Ishikawa (cell line): ENCODE results near the gene CBLB.

Source experiments
- CEBPB ChIP-seq: IDR thresholded peaks from 2 replicates; pipeline ENCODE4 v1.6.1; 2012
- CREB1 ChIP-seq: IDR thresholded peaks from 2 replicates; pipeline ENCODE4 v1.6.1; 2012; ENCODE audit warnings: low read depth
- EGR1 ChIP-seq: IDR thresholded peaks from 2 replicates; pipeline ENCODE4 v1.6.1; 2012
- EP300 ChIP-seq: IDR thresholded peaks from 2 replicates; pipeline ENCODE4 v1.6.1; 2012; ENCODE audit warnings: borderline replicate concordance
- FOXM1 ChIP-seq: IDR thresholded peaks from 2 replicates; pipeline ENCODE4 v1.6.1; 2012; ENCODE audit warnings: low read depth, borderline replicate concordance
- NFIC ChIP-seq: IDR thresholded peaks from 2 replicates; pipeline ENCODE4 v1.6.1; 2012
- RAD21 ChIP-seq: IDR thresholded peaks from 2 replicates; pipeline ENCODE4 v1.6.1; 2012; ENCODE audit warnings: low read depth
- TAF1 ChIP-seq: IDR thresholded peaks from 2 replicates; pipeline ENCODE4 v1.6.1; 2012; ENCODE audit warnings: low read depth, mild to moderate bottlenecking
- TCF12 ChIP-seq: IDR thresholded peaks from 2 replicates; pipeline ENCODE4 v1.6.1; 2012; ENCODE audit warnings: low read depth
- TEAD4 ChIP-seq: IDR thresholded peaks from 2 replicates; pipeline ENCODE4 v1.6.1; 2012
- YY1 ChIP-seq: IDR thresholded peaks from 2 replicates; pipeline ENCODE4 v1.6.1; 2012; ENCODE audit warnings: low read depth
- ZBTB7A ChIP-seq: IDR thresholded peaks from 2 replicates; pipeline ENCODE4 v1.6.1; 2012; ENCODE audit warnings: low read depth
- TF ChIP-seq, protein P1 (sequence below): IDR thresholded peaks from 2 replicates; pipeline ENCODE4 v1.6.1; 2012
- TF ChIP-seq, protein P2 (sequence below): IDR thresholded peaks from 2 replicates; pipeline ENCODE4 v1.6.1; 2012; ENCODE audit warnings: low read depth, mild to moderate bottlenecking
- TF ChIP-seq, protein P3 (sequence below): IDR thresholded peaks from 2 replicates; pipeline ENCODE4 v1.6.1; 2012

CBLB gene

DNA sequence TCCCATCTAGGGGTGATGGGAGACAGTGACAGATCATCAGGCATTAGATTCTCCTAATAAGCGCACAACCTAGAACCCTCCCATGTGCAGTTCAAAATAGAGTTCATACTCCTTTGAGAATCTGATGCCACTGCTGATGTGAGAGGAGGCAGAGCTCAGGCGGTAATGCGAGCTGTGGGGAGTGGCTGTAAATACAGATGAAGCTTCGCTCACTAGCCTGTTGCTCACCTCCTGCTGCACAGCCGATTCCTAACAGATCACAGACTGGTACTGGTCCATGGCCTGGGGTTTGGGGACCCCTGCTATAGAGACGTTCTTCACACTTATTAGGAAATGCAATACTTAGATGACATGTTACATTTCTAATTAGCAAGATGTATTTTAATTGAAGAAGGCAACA lies 154.4 kb downstream of the CBLB start:
- TF ChIP-seq NFIC (no peak), TEAD4 (no peak), CEBPB (no peak), CREB1 (no peak), ZBTB7A (no peak), TCF12 (no peak)
- TF ChIP-seq, protein P1, sequence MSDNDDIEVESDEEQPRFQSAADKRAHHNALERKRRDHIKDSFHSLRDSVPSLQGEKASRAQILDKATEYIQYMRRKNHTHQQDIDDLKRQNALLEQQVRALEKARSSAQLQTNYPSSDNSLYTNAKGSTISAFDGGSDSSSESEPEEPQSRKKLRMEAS, result no peak

DNA sequence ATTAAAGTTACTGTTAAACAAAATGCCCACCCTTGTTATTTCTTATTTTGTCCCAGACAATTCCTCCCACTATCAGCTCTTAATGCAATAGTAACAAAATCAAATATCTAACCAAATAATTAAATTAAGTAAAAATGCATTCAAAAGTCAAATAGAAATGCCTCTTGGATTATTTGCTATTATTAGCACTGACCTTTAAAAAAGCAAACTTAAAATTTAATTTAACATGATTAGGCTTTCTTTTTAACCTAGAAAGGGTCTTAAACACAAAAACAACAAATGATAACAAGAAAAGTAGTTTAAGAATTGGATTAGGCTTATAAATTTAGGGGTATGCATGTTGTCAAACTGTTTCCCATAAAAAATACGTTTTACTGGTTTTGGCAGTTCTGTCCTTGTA lies 159.8 kb downstream of the CBLB start:
- TF ChIP-seq RAD21 (no peak), NFIC (no peak), ZBTB7A (no peak), CREB1 (no peak), CEBPB (no peak), TCF12 (no peak), TAF1 (no peak), TEAD4 (no peak), EGR1 (no peak), YY1 (no peak), EP300 (no peak), FOXM1 (no peak)
- TF ChIP-seq, protein P2, sequence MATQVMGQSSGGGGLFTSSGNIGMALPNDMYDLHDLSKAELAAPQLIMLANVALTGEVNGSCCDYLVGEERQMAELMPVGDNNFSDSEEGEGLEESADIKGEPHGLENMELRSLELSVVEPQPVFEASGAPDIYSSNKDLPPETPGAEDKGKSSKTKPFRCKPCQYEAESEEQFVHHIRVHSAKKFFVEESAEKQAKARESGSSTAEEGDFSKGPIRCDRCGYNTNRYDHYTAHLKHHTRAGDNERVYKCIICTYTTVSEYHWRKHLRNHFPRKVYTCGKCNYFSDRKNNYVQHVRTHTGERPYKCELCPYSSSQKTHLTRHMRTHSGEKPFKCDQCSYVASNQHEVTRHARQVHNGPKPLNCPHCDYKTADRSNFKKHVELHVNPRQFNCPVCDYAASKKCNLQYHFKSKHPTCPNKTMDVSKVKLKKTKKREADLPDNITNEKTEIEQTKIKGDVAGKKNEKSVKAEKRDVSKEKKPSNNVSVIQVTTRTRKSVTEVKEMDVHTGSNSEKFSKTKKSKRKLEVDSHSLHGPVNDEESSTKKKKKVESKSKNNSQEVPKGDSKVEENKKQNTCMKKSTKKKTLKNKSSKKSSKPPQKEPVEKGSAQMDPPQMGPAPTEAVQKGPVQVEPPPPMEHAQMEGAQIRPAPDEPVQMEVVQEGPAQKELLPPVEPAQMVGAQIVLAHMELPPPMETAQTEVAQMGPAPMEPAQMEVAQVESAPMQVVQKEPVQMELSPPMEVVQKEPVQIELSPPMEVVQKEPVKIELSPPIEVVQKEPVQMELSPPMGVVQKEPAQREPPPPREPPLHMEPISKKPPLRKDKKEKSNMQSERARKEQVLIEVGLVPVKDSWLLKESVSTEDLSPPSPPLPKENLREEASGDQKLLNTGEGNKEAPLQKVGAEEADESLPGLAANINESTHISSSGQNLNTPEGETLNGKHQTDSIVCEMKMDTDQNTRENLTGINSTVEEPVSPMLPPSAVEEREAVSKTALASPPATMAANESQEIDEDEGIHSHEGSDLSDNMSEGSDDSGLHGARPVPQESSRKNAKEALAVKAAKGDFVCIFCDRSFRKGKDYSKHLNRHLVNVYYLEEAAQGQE, result no peak
- TF ChIP-seq, protein P3, sequence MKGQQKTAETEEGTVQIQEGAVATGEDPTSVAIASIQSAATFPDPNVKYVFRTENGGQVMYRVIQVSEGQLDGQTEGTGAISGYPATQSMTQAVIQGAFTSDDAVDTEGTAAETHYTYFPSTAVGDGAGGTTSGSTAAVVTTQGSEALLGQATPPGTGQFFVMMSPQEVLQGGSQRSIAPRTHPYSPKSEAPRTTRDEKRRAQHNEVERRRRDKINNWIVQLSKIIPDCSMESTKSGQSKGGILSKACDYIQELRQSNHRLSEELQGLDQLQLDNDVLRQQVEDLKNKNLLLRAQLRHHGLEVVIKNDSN, result no peak
- TF ChIP-seq, protein P1, result no peak

DNA sequence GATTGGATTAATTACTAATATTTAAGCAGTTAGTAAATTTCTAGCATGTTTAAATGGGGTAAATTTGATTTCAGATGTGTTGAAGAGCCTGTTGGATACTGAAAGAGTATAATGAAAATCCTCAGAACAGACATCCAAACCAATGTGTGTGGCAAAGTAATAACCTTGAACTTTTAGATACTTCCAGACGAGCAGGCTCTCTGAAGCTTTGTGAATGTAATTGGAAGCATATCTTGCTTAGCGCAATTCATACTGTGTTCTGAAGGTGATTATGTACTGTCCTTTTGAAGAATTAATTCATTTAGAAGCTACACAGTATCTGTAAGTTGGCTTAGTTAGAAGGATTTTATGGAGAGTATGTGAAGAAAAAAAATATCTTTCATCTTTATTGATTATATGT lies 161.8 kb downstream of the CBLB start:
- TF ChIP-seq CREB1, result no peak

DNA sequence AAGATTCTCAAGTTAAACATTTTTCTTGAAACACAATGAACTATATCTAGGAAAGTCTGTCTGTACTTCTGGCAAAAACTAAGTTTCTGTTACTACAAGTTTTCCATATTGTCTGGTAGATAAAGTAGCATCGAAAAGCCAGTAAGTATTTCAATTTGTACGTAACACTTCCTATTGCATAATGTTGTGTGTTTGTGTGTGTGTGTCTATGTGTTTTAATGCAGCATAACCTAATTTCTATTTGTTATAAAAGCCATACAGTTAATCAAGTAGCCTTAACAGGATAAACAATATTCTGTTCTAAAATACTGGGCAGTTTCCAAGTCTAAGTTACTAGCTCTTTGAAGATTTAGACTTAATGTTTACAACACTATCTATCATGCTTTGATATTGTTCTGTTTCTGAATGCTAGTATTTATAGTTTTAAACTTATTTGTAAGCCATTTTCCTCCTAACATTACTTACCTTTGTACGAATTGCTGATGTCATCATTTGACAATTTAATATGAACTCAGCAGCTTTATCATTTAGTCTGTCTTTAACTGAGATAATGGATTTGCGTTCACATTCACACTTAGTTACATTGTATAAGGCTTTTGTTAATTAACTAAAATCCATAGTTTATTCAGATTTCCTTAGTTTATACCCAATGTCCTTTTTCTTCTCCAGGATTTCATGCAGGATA lies 163.9 kb downstream of the CBLB start:
- TF ChIP-seq, protein P3, result no peak
- TF ChIP-seq EGR1 (no peak), NFIC (no peak), TEAD4 (no peak), FOXM1 (no peak), TCF12 (no peak)

DNA sequence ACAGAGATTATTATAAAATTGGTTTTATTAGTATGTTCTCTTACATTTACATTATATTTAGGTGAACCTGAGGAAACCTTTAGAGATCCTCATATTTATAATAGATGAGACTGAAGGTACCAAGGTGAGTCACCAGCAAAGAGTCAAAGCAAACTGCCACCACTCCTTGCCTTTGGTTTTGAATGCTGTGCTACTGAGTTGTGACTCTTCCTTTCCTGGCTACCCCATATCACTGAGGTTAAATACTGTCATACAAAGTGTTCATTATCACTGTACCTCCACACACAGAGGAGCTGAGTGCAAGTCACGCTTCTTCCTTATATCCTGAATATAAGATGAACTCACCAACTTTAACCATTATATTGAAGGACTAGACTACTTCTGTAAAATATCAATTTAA lies 168.2 kb downstream of the CBLB start:
- TF ChIP-seq FOXM1, result no peak
- TF ChIP-seq TAF1, result no peak
- TF ChIP-seq, protein P1, result no peak
- no peak for TF ChIP-seq YY1
- no peak for TF ChIP-seq ZBTB7A
- no peak for TF ChIP-seq RAD21
- no peak for TF ChIP-seq TEAD4
- TF ChIP-seq, protein P2, result no peak
- no peak for TF ChIP-seq EP300
- no peak for TF ChIP-seq CREB1
- TF ChIP-seq CEBPB, result no peak
- TF ChIP-seq TCF12, result no peak

DNA sequence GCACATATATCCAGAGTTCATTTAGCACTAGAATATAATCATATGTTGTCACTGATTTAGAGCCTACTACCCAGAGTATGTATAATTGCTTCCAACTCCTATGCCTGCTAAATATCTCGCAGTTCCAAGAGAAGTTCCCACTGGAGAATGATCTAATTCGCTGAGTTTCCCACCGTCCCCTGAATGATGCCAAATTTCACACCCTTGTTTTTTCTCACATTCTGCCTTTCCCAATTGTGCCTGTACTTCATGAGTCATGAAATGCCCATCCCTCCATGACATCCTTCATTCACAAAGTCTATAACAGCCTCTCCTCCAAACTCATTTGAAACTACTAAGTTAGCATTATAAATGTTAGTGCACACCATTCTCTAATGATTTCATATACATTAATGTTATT lies 177.2 kb downstream of the CBLB start:
- TF ChIP-seq RAD21 (no peak), TAF1 (no peak), EP300 (no peak), EGR1 (no peak), TCF12 (no peak)
- TF ChIP-seq, protein P3, result no peak
